Activated CD4-positive, alpha-beta T cell treated with anti-CD3 and anti-CD28 coated beads, Interleukin-2, amount 10 ng/mL, durations not matched to agents 7 days and 5 days (primary cell): ENCODE measurements around the gene SRP19. TPM values are rescaled to one million over a fixed set of nuclear protein-coding genes. Genes with fewer than 3 reads are reported as not detected.

ENCODE experiments used
- CTCF ChIA-PET: fragments of 350-600 bp; sonication (Branson Sonifier 250); formaldehyde crosslinking; loops from one replicate; lab custom pipeline; 2021; ENCODE audit warnings: antibody characterized with exemption; lab: Charles Lee
- POLR2A ChIA-PET: fragments of 350-600 bp; sonication (Branson Sonifier 250); formaldehyde crosslinking; loops from one replicate; lab custom pipeline; 2021; ENCODE audit warnings: antibody characterized with exemption; lab: Charles Lee
- DNase-seq: peaks from one replicate; pipeline ENCODE4 v3.0.0-alpha.2; 2020
- H3K27ac Mint-ChIP-seq: one replicate; pipeline ENCODE4 v1.8.0; 2021; ENCODE audit warnings: mild to moderate bottlenecking, moderate library complexity, mixed read lengths
- H3K27me3 Mint-ChIP-seq: one replicate; pipeline ENCODE4 v1.8.0; 2021; ENCODE audit warnings: mixed read lengths
- H3K36me3 Mint-ChIP-seq: one replicate; pipeline ENCODE4 v1.8.0; 2021; ENCODE audit warnings: low read depth, mixed read lengths
- H3K4me1 Mint-ChIP-seq: one replicate; pipeline ENCODE4 v1.8.0; 2021; ENCODE audit warnings: mixed read lengths
- H3K4me3 Mint-ChIP-seq: one replicate; pipeline ENCODE4 v1.8.0; 2021; ENCODE audit warnings: mild to moderate bottlenecking, moderate library complexity, mixed read lengths
- H3K9me3 Mint-ChIP-seq: one replicate; pipeline ENCODE4 v1.8.0; 2021; ENCODE audit warnings: mixed read lengths
- total RNA-seq, 2 experiments: library from RNA; stranded (reverse); gene quantifications; one replicate each; pipeline ENCODE4 v1.2.3, GENCODE V29; 2021

The SRP19 gene
- total RNA-seq, 2 experiments from 2014 or later, result 51.9 to 64.3 TPM

GRCh38 chr5:112907166-112907631 lies 46.1 kb downstream of the SRP19 start:
- peaks cover 55% of the 10 kb centered on the region for H3K36me3 Mint-ChIP-seq
- peaks cover 17% of the 10 kb centered on the region for H3K4me1 Mint-ChIP-seq
- POLR2A ChIA-PET, result no interaction called here
- H3K4me3 Mint-ChIP-seq, result no peak overlapping the region
- no peaks in the 10 kb centered on the region for H3K9me3 Mint-ChIP-seq
- no peak for DNase-seq
- no peaks in the 10 kb centered on the region for H3K27me3 Mint-ChIP-seq
- H3K27ac Mint-ChIP-seq, result no peak overlapping the region
- CTCF ChIA-PET, result interaction anchor here (0.7 to 4.2 kb wide), 4 partner anchors 10 to 472 kb away, joined by 3 to 14 read pairs (median 3); no protein-coding TSS in a partner anchor

- ChIA-PET POLR2A (interaction anchor here (0.6 kb wide), 1 partner anchor 78 kb away, joined by 3 read pairs; no protein-coding TSS in a partner anchor), CTCF (interaction anchor here (0.8 to 4.2 kb wide), 2 partner anchors 12 to 48 kb away, joined by 3 to 14 read pairs; partner anchors contain the start of gene SRP19)
- Mint-ChIP-seq H3K4me1 (peaks cover 24% of the 10 kb centered on the region), H3K27me3 (no peaks in the 10 kb centered on the region), H3K36me3 (peaks cover 60% of the 10 kb centered on the region), H3K4me3 (no peak overlapping the region), H3K9me3 (no peaks in the 10 kb centered on the region), H3K27ac (no peak overlapping the region)
- no peak for DNase-seq
Observed at GRCh38 chr5:112908854-112909253, 47.8 kb downstream of the SRP19 start.

DNA sequence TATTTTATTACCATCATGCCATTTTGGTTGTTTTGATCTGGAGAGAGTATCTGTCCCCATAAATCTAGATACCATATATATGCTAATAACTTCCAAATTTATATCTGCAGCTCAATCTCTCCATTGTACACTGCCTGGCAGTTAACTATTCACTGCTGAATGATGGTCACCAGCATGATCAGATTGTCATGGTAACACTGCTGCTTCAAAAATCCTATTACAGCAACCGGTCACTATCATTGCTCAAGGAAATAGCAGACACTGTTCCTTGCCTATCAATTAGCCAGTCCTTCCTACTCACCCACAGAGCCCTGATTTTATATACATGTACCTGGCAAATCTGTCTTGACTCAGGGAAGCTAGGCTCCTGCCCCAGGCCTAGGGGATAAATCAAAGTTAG lies 49.4 kb downstream of the SRP19 start:
- Mint-ChIP-seq H3K27ac (no peak overlapping the region), H3K4me1 (peaks cover 30% of the 10 kb centered on the region), H3K9me3 (no peaks in the 10 kb centered on the region), H3K4me3 (no peak overlapping the region), H3K36me3 (peaks cover 68% of the 10 kb centered on the region), H3K27me3 (no peaks in the 10 kb centered on the region)
- CTCF ChIA-PET, result interaction anchor here (0.7 to 2.1 kb wide), 2 partner anchors 8 to 16 kb away, joined by 3 to 10 read pairs; no protein-coding TSS in a partner anchor
- POLR2A ChIA-PET, result no interaction called here
- no peak for DNase-seq

GRCh38 chr5:112914584-112914983 lies 53.5 kb downstream of the SRP19 start:
- H3K27ac Mint-ChIP-seq, result no peak overlapping the region
- peaks cover 82% of the 10 kb centered on the region for H3K36me3 Mint-ChIP-seq
- DNase-seq, result no peak
- no peak overlapping the region for H3K4me3 Mint-ChIP-seq
- ChIA-PET CTCF (interaction anchor here (1.0 to 1.6 kb wide), 4 partner anchors 8 to 36 kb away, joined by 3 to 4 read pairs (median 3); no protein-coding TSS in a partner anchor), POLR2A (interaction anchor here (1.4 kb wide), 1 partner anchor 64 kb away, joined by 4 read pairs; no protein-coding TSS in a partner anchor)
- peaks cover 62% of the 10 kb centered on the region for H3K4me1 Mint-ChIP-seq
- H3K27me3 Mint-ChIP-seq, result no peaks in the 10 kb centered on the region
- H3K9me3 Mint-ChIP-seq, result no peaks in the 10 kb centered on the region

GRCh38 chr5:112915831-112916230 lies 54.7 kb downstream of the SRP19 start:
- peak overlapping the region; percentile 85 for H3K27ac Mint-ChIP-seq
- POLR2A ChIA-PET, result interaction anchor here (0.6 to 1.4 kb wide), 2 partner anchors 45 to 63 kb away, joined by 4 read pairs; no protein-coding TSS in a partner anchor

DNA sequence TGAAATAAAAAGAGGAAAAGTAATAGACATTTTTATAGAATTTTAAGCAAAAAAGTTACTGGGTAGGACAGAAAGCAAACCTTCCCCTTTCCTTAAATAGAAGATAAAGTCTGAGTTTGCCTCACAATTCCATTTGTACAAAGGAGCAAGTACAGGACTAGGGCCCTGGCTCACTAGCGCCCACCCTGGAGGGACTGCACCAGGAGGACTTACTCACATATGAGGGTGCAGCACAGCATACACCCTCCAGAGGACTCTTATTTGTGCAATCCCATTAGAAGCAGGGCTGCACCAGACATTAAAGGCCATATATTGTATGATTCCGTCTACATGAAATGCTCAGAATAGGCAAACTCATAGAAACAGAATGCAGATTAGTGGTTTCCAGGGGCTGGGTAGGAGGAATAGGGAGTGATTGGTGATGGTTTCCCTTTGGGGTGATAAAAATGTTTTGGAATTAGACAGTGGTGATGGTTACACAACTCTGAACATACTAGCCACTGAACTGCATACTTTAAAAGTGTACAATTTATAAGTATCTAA lies 56.4 kb downstream of the SRP19 start:
- DNase-seq, result no peak
- H3K27me3 Mint-ChIP-seq, result no peaks in the 10 kb centered on the region
- no peak overlapping the region for H3K4me3 Mint-ChIP-seq
- no peak overlapping the region for H3K27ac Mint-ChIP-seq
- H3K4me1 Mint-ChIP-seq, result peaks cover 74% of the 10 kb centered on the region
- CTCF ChIA-PET, result no interaction called here
- POLR2A ChIA-PET, result no interaction called here
- peaks cover 71% of the 10 kb centered on the region for H3K36me3 Mint-ChIP-seq
- no peaks in the 10 kb centered on the region for H3K9me3 Mint-ChIP-seq

More at GRCh38 chr5:112915831-112916230, 54.7 kb downstream of the SRP19 start:
- H3K4me1 Mint-ChIP-seq, result peaks cover 73% of the 10 kb centered on the region
- CTCF ChIA-PET, result interaction anchor here (1.4 to 1.5 kb wide), 2 partner anchors 19 to 35 kb away, joined by 3 to 4 read pairs; no protein-coding TSS in a partner anchor
- no peaks in the 10 kb centered on the region for H3K9me3 Mint-ChIP-seq
- peak overlapping the region; percentile 22 for H3K4me3 Mint-ChIP-seq
- H3K36me3 Mint-ChIP-seq, result peaks cover 79% of the 10 kb centered on the region
- DNase-seq, result peak; percentile 33
- H3K27me3 Mint-ChIP-seq, result no peaks in the 10 kb centered on the region

DNA sequence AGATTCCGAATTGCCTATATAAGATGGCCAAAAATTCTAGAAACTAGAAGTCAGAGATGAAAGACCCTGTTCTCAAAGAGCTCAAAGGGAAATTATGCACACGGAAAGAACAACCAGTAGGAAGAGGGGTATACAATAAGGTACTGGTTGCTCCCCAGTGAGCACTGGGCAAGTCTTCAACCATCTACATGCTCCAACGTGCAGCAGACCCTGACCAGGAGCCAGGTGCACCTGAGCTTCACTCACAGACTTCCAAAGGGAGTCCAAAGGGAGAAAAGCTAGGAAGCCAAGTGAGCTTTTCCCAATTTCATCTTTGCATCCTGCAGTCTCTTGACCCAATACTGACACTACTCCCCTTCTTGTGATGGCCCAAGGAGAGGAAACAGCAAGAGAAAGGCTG lies 57.0 kb downstream of the SRP19 start:
- no peaks in the 10 kb centered on the region for H3K27me3 Mint-ChIP-seq
- DNase-seq, result no peak
- CTCF ChIA-PET, result interaction anchor here (0.8 kb wide), 1 partner anchor 23 kb away, joined by 3 read pairs; no protein-coding TSS in a partner anchor
- peaks cover 74% of the 10 kb centered on the region for H3K4me1 Mint-ChIP-seq
- H3K36me3 Mint-ChIP-seq, result peaks cover 65% of the 10 kb centered on the region
- no peaks in the 10 kb centered on the region for H3K9me3 Mint-ChIP-seq
- no peak overlapping the region for H3K4me3 Mint-ChIP-seq
- POLR2A ChIA-PET, result no interaction called here
- H3K27ac Mint-ChIP-seq, result no peak overlapping the region

GRCh38 chr5:112918679-112919078 lies 57.6 kb downstream of the SRP19 start:
- H3K36me3 Mint-ChIP-seq, result peaks cover 61% of the 10 kb centered on the region
- H3K4me1 Mint-ChIP-seq, result peaks cover 79% of the 10 kb centered on the region
- no peak overlapping the region for H3K27ac Mint-ChIP-seq
- no peaks in the 10 kb centered on the region for H3K27me3 Mint-ChIP-seq
- H3K4me3 Mint-ChIP-seq, result no peak overlapping the region
- ChIA-PET POLR2A (no interaction called here), CTCF (interaction anchor here (0.8 kb wide), 1 partner anchor 22 kb away, joined by 3 read pairs; no protein-coding TSS in a partner anchor)
- H3K9me3 Mint-ChIP-seq, result no peaks in the 10 kb centered on the region
- no peak for DNase-seq

Other genes starting within 250 kb of the SRP19 start
- 10 to 100 TPM; 21.5 to 25.7 TPM for gene APC, start 123.4 kb upstream of the SRP19 start, total RNA-seq
- gene REEP5, start 60.9 kb downstream of the SRP19 start, total RNA-seq, result 10 to 100 TPM; 75.1 to 80.3 TPM
- 100 to 1,000 TPM; 116 to 122 TPM for gene DCP2, start 115.5 kb downstream of the SRP19 start, total RNA-seq